Small intestine (tissue), 7 donors: ENCODE measurements around the gene HABP4. TPM values are rescaled to one million over a fixed set of nuclear protein-coding genes. Genes with fewer than 3 reads are reported as not detected.

Source experiments
- DNase-seq, 2 donors: peaks; one replicate each; pipeline versions ENCODE4 v3.0.0 to v3.0.0-alpha.2; 2013
- FAIRE-seq: peaks from 2 replicates; lab custom pipeline; 2012; peaks lifted over from hg19 to GRCh38; lab: Jason Lieb, UNC
- H3K27ac ChIP-seq, 3 donors: one replicate each; pipeline ENCODE4 v1.5.1; 2013; ENCODE audit warnings: low read length in 2 of 3, mild to moderate bottlenecking in 2 of 3, control low read depth in 1 of 3, inconsistent platforms in 1 of 3, low read depth in 1 of 3, moderate library complexity in 1 of 3
- H3K27me3 ChIP-seq, 3 donors: one replicate each; pipeline ENCODE4 v1.6.1; 2013; ENCODE audit warnings: low read length in 3 of 3, inconsistent platforms in 1 of 3; ENCODE audit not compliant: control insufficient read depth in 3 of 3, insufficient read depth in 3 of 3
- H3K36me3 ChIP-seq, 3 donors: one replicate each; pipeline ENCODE4 v1.6.1; 2013; ENCODE audit warnings: low read length in 3 of 3, inconsistent platforms in 1 of 3, low read depth in 1 of 3, mild to moderate bottlenecking in 1 of 3, moderate library complexity in 1 of 3; ENCODE audit not compliant: control insufficient read depth in 3 of 3, insufficient read depth in 2 of 3
- H3K4me1 ChIP-seq, 3 donors: one replicate each; pipeline ENCODE4 v1.6.1; 2013; ENCODE audit warnings: low read length in 2 of 3, inconsistent platforms in 1 of 3, low read depth in 1 of 3, mild to moderate bottlenecking in 1 of 3, moderate library complexity in 1 of 3; ENCODE audit not compliant: control insufficient read depth in 3 of 3, insufficient read depth in 2 of 3
- H3K4me3 ChIP-seq, 3 donors: one replicate each; pipeline ENCODE4 v1.5.1; 2013; ENCODE audit warnings: low read length in 3 of 3, control low read depth in 1 of 3, inconsistent platforms in 1 of 3, low read depth in 1 of 3, mild to moderate bottlenecking in 1 of 3, moderate library complexity in 1 of 3
- H3K9me3 ChIP-seq, 2 donors: one replicate each; pipeline ENCODE4 v1.6.1; 2013; ENCODE audit warnings: low read depth in 1 of 2, low read length in 1 of 2; ENCODE audit not compliant: control insufficient read depth in 2 of 2, insufficient read depth in 1 of 2
- WGBS, 3 donors: extraction: QIAGEN DNeasy Blood & Tissue Kit; methylation state at CpG; one replicate each; pipeline ENCODE4 v1.1.7; 2013; 5-methylcytosine and 5-hydroxymethylcytosine counted together
- polyA plus RNA-seq, 4 donors: library from polyadenylated mRNA; stranded (reverse) in 3 of 4; unstranded in 1 of 4; fragments of 200-250 nt in 3 of 4; fragments of 120-200 nt in 1 of 4; gene quantifications; one replicate each; pipeline versions ENCODE4 v1.2.1 to v1.2.3, GENCODE V29; 2013
- donor health status: healthy with polysubstance abuse.
- donor health status: control.
- donor health status: control.
- donor health status: Bipolar disorder and iron deficiency.
- donor health status: healthy.

HABP4 gene
- polyA plus RNA-seq, 4 donors = 1.1 to 7.9 (median 4.1) TPM

- Histone ChIP-seq H3K27me3 (no peaks in the 10 kb centered on the region), H3K4me3 (no peak overlapping the region), H3K36me3 (peaks cover 0 to 9% (median 1%) of the 10 kb centered on the region in 3 donors), H3K9me3 (no peaks in the 10 kb centered on the region), H3K4me1 (no peaks in the 10 kb centered on the region), H3K27ac (no peak overlapping the region)
- FAIRE-seq (no peak), DNase-seq (no peak)
- 60 to 76% (median 61%) methylated on average over 5 of the region's 5 CpGs for WGBS, 3 donors
Measured at GRCh38 chr9:96476591-96476990, 26.6 kb downstream of the HABP4 start.

- WGBS, 3 donors = 68 to 82% (median 71%) methylated on average over 4 of the region's 4 CpGs
- Histone ChIP-seq H3K36me3 (peaks cover 0 to 3% (median 1%) of the 10 kb centered on the region in 3 donors), H3K27me3 (no peaks in the 10 kb centered on the region), H3K9me3 (no peaks in the 10 kb centered on the region), H3K27ac (no peak overlapping the region), H3K4me1 (no peaks in the 10 kb centered on the region), H3K4me3 (no peak overlapping the region)
- no peak for DNase-seq
- no peak for FAIRE-seq
Measured at GRCh38 chr9:96478829-96479371, 28.9 kb downstream of the HABP4 start.

GRCh38 chr9:96480736-96481135 lies 30.8 kb downstream of the HABP4 start:
- Histone ChIP-seq H3K27ac (no peak overlapping the region), H3K4me3 (no peak overlapping the region), H3K27me3 (no peaks in the 10 kb centered on the region), H3K36me3 (peaks cover 0 to 7% (median 0%) of the 10 kb centered on the region in 3 donors), H3K4me1 (no peaks in the 10 kb centered on the region), H3K9me3 (no peaks in the 10 kb centered on the region)
- DNase-seq (no peak), FAIRE-seq (no peak)
- 91 to 97% (median 93%) methylated on average over 3 of the region's 3 CpGs for WGBS, 3 donors

- Histone ChIP-seq H3K9me3 (no peaks in the 10 kb centered on the region), H3K4me3 (no peak overlapping the region), H3K36me3 (peaks cover 0 to 7% (median 0%) of the 10 kb centered on the region in 3 donors), H3K27me3 (no peaks in the 10 kb centered on the region), H3K4me1 (no peaks in the 10 kb centered on the region), H3K27ac (no peak overlapping the region)
- 95 to 98% (median 96%) methylated on average over 2 of the region's 2 CpGs for WGBS, 3 donors
- no peak for DNase-seq
- FAIRE-seq = no peak
Measured at GRCh38 chr9:96482476-96482875, 32.5 kb downstream of the HABP4 start.

- Histone ChIP-seq H3K27ac (no peak overlapping the region), H3K36me3 (peaks cover 0 to 10% (median 0%) of the 10 kb centered on the region in 3 donors), H3K9me3 (no peaks in the 10 kb centered on the region), H3K4me3 (no peak overlapping the region), H3K27me3 (no peaks in the 10 kb centered on the region), H3K4me1 (no peaks in the 10 kb centered on the region)
- WGBS, 3 donors = 91 to 96% (median 93%) methylated on average over 4 of the region's 4 CpGs
- DNase-seq (no peak), FAIRE-seq (no peak)
Measured at GRCh38 chr9:96483197-96483596, 33.2 kb downstream of the HABP4 start.

- H3K27ac ChIP-seq = no peak overlapping the region
- DNase-seq (no peak), FAIRE-seq (no peak)
- no peaks in the 10 kb centered on the region for H3K4me1 ChIP-seq
- H3K36me3 ChIP-seq = peaks cover 0 to 16% (median 3%) of the 10 kb centered on the region in 3 donors
- no peaks in the 10 kb centered on the region for H3K27me3 ChIP-seq
- no peak overlapping the region for H3K4me3 ChIP-seq
- 49 to 62% (median 61%) methylated on average over 3 of the region's 3 CpGs for WGBS, 3 donors
- no peaks in the 10 kb centered on the region for H3K9me3 ChIP-seq
Measured at GRCh38 chr9:96483733-96484390, 33.9 kb downstream of the HABP4 start.

GRCh38 chr9:96484521-96484931 lies 34.6 kb downstream of the HABP4 start:
- H3K27ac ChIP-seq = no peak overlapping the region
- H3K4me3 ChIP-seq = no peak overlapping the region
- FAIRE-seq (no peak), DNase-seq (no peak)
- no peaks in the 10 kb centered on the region for H3K27me3 ChIP-seq
- WGBS, 3 donors = 82 to 90% (median 88%) methylated on average over 4 of the region's 4 CpGs
- peaks cover 0 to 22% (median 3%) of the 10 kb centered on the region in 3 donors for H3K36me3 ChIP-seq
- H3K9me3 ChIP-seq = no peaks in the 10 kb centered on the region
- no peaks in the 10 kb centered on the region for H3K4me1 ChIP-seq

GRCh38 chr9:96485280-96485679 lies 35.3 kb downstream of the HABP4 start:
- Histone ChIP-seq H3K9me3 (no peaks in the 10 kb centered on the region), H3K27ac (no peak overlapping the region), H3K4me3 (no peak overlapping the region), H3K4me1 (no peaks in the 10 kb centered on the region), H3K27me3 (no peaks in the 10 kb centered on the region), H3K36me3 (peaks cover 0 to 25% (median 3%) of the 10 kb centered on the region in 3 donors)
- DNase-seq (no peak), FAIRE-seq (no peak)
- WGBS, 3 donors = 95 to 96% (median 95%) methylated on average over 16 of the region's 16 CpGs
